DND-41 (cell line): ENCODE measurements around the gene TMTC1.

Experiments
- ATAC-seq: fragments of 200-7000 bp; cut with Tn5 transposase; 3 replicates; pipeline ENCODE4 v1.9.1; 2021; ENCODE audit warnings: low read depth; ENCODE audit not compliant: insufficient read depth
- DNase-seq: peaks from one replicate; pipeline ENCODE4 v3.0.0-alpha.2; 2020
- H2AFZ ChIP-seq: 2 replicates; pipeline ENCODE4 v1.6.0; 2012; ENCODE audit warnings: low read depth, low read length
- H3K27ac ChIP-seq: 2 replicates; pipeline ENCODE4 v1.5.1; 2012; ENCODE audit warnings: low read length, inconsistent platforms
- H3K27me3 ChIP-seq: fragments of 200-600 bp; sonication (generic); 2 replicates; pipeline ENCODE4 v1.6.0; 2012; ENCODE audit warnings: low read length, mild to moderate bottlenecking, inconsistent platforms; ENCODE audit not compliant: insufficient read depth, poor library complexity
- H3K36me3 ChIP-seq: 2 replicates; pipeline ENCODE4 v1.5.1; 2012; ENCODE audit warnings: low read length, inconsistent platforms; ENCODE audit not compliant: insufficient read depth
- H3K4me1 ChIP-seq: 2 replicates; pipeline ENCODE4 v1.5.1; 2012; ENCODE audit warnings: mild to moderate bottlenecking, low read length; ENCODE audit not compliant: insufficient read depth
- H3K4me2 ChIP-seq: 2 replicates; pipeline ENCODE4 v1.6.0; 2012; ENCODE audit warnings: mild to moderate bottlenecking, moderate library complexity, low read length, inconsistent platforms; ENCODE audit not compliant: insufficient read depth
- H3K4me3 ChIP-seq, 2 experiments: fragments of 200-600 bp in 1 of 2; shearing (Covaris generic) in 1 of 2; 2 replicates each; pipeline ENCODE4 v1.5.1; 2012 to 2016; ENCODE audit warnings: inconsistent platforms in 2 of 2, low read length in 2 of 2, mild to moderate bottlenecking in 2 of 2, low read depth in 1 of 2, moderate library complexity in 1 of 2
- H3K79me2 ChIP-seq: 2 replicates; pipeline ENCODE4 v1.6.0; 2012; ENCODE audit warnings: low read length, inconsistent platforms; ENCODE audit not compliant: insufficient read depth
- H3K9ac ChIP-seq: 2 replicates; pipeline ENCODE4 v1.6.0; 2012; ENCODE audit warnings: low read depth, mild to moderate bottlenecking, inconsistent platforms, low read length, moderate library complexity
- H3K9me3 ChIP-seq: 2 replicates; pipeline ENCODE4 v1.5.1; 2012; ENCODE audit warnings: low read length, moderate library complexity, mild to moderate bottlenecking, inconsistent platforms; ENCODE audit not compliant: insufficient read depth, severe bottlenecking
- H4K20me1 ChIP-seq: 2 replicates; pipeline ENCODE4 v1.6.0; 2012; ENCODE audit warnings: low read length; ENCODE audit not compliant: insufficient read depth
- CTCF ChIP-seq: IDR thresholded peaks from 2 replicates; pipeline ENCODE4 v1.5.1; 2012; ENCODE audit warnings: borderline replicate concordance, low read length, moderate library complexity, mild to moderate bottlenecking; ENCODE audit not compliant: poor library complexity, severe bottlenecking; ENCODE audit errors: extremely low read depth
- EZH2 ChIP-seq: IDR thresholded peaks from 3 replicates; pipeline ENCODE4 v1.6.1; 2012; ENCODE audit warnings: borderline replicate concordance, low read depth, mild to moderate bottlenecking, moderate library complexity, low read length, inconsistent platforms; ENCODE audit not compliant: severe bottlenecking

TMTC1 gene

DNA sequence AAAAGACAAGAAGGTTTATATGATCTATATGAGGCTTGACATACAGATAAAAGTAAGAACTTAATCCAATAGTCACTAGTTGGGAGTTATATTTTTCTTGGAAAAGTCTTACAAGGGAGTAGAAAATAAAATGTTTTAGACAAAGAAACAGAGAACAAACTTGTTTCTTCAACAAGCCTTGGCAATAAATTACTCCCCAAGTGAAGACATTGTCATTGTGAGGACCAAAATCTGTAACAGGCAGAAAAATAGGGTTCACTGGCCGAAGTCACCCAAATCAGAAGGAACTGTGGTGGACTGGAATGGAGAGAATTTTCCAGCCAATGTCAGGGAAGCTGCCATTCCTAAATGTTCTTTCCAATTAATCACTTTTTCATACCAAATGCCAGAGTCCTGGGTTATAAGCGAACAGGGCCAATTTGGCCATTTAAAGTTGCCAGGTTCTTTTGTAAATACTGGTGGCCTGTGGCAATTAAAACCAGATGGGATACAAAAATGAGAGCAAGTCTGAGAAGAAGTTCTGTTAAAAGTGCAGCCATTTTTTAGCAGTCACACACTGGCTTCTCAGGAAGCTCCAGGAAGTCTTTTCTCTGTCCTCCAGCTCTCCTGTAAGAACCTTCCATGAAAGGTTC lies 168.9 kb downstream of the TMTC1 start:
- DNase-seq (no peak), ATAC-seq (no peak)
- Histone ChIP-seq H2AFZ (no peak overlapping the region), H3K4me2 (no peak overlapping the region), H3K27ac (no peak overlapping the region), H3K9me3 (no peaks in the 10 kb centered on the region), H3K4me3 (no peak overlapping the region), H3K4me1 (no peaks in the 10 kb centered on the region), H3K9ac (no peak overlapping the region), H3K36me3 (no peaks in the 10 kb centered on the region), H3K79me2 (no peaks in the 10 kb centered on the region), H4K20me1 (no peaks in the 10 kb centered on the region), H3K27me3 (no peaks in the 10 kb centered on the region)
- TF ChIP-seq CTCF (no peak), EZH2 (no peak)

GRCh38 chr12:29612912-29613311 lies 170.8 kb downstream of the TMTC1 start:
- TF ChIP-seq EZH2 = no peak
- TF ChIP-seq CTCF = no peak
- H3K79me2 ChIP-seq = no peaks in the 10 kb centered on the region
- H3K4me1 ChIP-seq = no peaks in the 10 kb centered on the region
- DNase-seq (no peak), ATAC-seq (no peak)
- no peak overlapping the region for H3K4me3 ChIP-seq
- peaks cover 6% of the 10 kb centered on the region for H3K27me3 ChIP-seq
- no peaks in the 10 kb centered on the region for H4K20me1 ChIP-seq
- H3K9ac ChIP-seq = no peak overlapping the region
- H3K9me3 ChIP-seq = no peaks in the 10 kb centered on the region
- H3K36me3 ChIP-seq = no peaks in the 10 kb centered on the region
- no peak overlapping the region for H2AFZ ChIP-seq
- H3K4me2 ChIP-seq = no peak overlapping the region
- H3K27ac ChIP-seq = no peak overlapping the region

- ATAC-seq (no peak), DNase-seq (no peak)
- H3K4me1 ChIP-seq = no peaks in the 10 kb centered on the region
- no peak overlapping the region for H3K27ac ChIP-seq
- no peak overlapping the region for H3K4me3 ChIP-seq
- no peaks in the 10 kb centered on the region for H3K36me3 ChIP-seq
- H3K9ac ChIP-seq = no peak overlapping the region
- H4K20me1 ChIP-seq = no peaks in the 10 kb centered on the region
- no peak overlapping the region for H2AFZ ChIP-seq
- no peaks in the 10 kb centered on the region for H3K79me2 ChIP-seq
- no peak overlapping the region for H3K4me2 ChIP-seq
- TF ChIP-seq CTCF (no peak), EZH2 (no peak)
- peaks cover 6% of the 10 kb centered on the region for H3K27me3 ChIP-seq
- no peaks in the 10 kb centered on the region for H3K9me3 ChIP-seq
Observed at GRCh38 chr12:29611906-29612305, 171.8 kb downstream of the TMTC1 start.
